A549 treated with Hydrocortisone at 1 μM for 4 hours (cell line): ENCODE measurements around the gene OR5H15. TPM values are rescaled to one million over a fixed set of nuclear protein-coding genes. Genes with fewer than 3 reads are reported as not detected.

Experiments
- total RNA-seq: library from RNA; stranded (reverse); fragments of 200-300 nt; extraction: Qiagen RNA extraction; gene quantifications from 5 replicates; pipeline ENCODE4 v1.2.3, GENCODE V29; 2022

Gene OR5H15
- not detected in 5 replicates for total RNA-seq

DNA sequence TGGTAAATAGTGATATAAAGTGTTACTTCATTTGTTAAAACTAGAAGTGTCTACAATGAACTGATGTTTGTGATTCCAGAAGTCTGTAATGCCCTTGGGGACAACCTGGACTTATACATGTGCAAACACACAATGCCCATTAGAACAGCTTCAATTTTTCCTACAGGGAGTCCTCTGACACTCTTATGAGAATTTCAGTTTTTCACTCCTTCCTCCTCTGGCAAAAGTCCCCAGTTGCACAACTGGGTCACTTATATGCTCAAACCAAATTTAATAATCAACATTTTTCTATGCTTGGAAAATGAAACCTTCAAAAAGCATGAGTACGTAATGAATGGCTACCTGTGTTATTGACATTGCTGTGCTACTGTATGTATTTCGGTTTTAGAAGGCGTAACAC, at the start of gene OR5H15:
OR5H15 (plus strand) TSS at position 301 of the 400 bp plus-strand sequence. CDS start 2,004 bp downstream, outside the sequence.

DNA sequence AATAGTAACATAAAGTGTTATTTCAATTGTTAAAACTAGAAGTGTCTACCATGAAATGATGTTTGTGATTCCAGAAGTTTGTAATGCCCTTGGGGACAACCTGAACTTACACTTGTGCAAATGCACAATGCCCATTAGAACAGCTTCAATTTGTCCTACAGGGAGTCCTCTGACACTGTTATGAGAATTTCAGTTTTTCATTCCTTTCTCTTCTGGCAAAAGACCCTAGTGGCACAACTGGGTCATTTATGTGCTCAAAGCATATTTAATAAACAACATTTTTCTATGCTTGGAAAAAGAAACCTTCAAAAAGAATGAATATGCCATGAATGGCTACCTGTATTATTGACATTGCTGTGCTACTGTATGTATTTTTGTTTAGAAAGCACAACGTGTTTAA, 36.1 kb upstream of the OR5H15 start, which contains the start of gene OR5H1:
OR5H1 (plus strand) TSS at position 301 of the 400 bp plus-strand sequence. CDS start 1,977 bp downstream, outside the sequence.

DNA sequence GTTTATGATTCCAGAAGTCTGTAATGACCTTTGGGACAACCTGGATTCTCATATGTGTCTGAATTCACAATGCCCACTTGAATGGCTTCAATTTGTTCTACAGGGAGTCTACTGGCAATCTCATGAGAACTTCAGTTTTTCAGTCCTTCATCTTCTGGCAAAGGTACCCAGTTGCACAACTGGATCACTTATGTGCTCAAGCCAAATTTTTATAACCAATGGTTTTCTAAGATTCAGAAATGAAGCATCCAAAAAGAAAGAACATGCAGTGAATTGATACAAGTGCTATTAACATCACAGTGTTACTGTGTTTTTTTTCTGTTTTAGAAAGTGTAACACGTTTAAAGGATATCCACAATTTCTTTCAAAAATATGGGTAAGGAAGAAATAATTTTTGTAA, 19.3 kb upstream of the OR5H15 start, which contains the start of gene OR5H14:
OR5H14 (plus strand) TSS at position 301 of the 400 bp plus-strand sequence. CDS start 1,907 bp downstream, outside the sequence.

Other genes starting within 250 kb of the OR5H15 start
- gene RIOX2, start 194.3 kb upstream of the OR5H15 start, total RNA-seq, result 29.3 to 37.5 TPM (median 30.9 TPM) in 5 replicates
- gene GABRR3, start 131.4 kb upstream of the OR5H15 start, total RNA-seq, result not detected in 5 replicates
- not detected in 5 replicates for gene OR5AC2, start 79.5 kb upstream of the OR5H15 start, total RNA-seq
- not detected in 5 replicates for gene OR5H1, start 36.0 kb upstream of the OR5H15 start, total RNA-seq
- gene OR5H14, start 19.2 kb upstream of the OR5H15 start, total RNA-seq, result not detected in 5 replicates
- gene OR5H6, start 97.5 kb downstream of the OR5H15 start, total RNA-seq, result not detected in 5 replicates
- gene OR5H2, start 115.8 kb downstream of the OR5H15 start, total RNA-seq, result not detected in 5 replicates
- not detected in 5 replicates for gene OR5K4, start 187.2 kb downstream of the OR5H15 start, total RNA-seq
- gene OR5K3, start 224.0 kb downstream of the OR5H15 start, total RNA-seq, result not detected in 5 replicates